GM23338 (cell line): ENCODE results near the gene ADCY5. TPM values are rescaled to one million over a fixed set of nuclear protein-coding genes. Genes with fewer than 3 reads are reported as not detected.

Source experiments
- ATAC-seq: fragments of 200-7000 bp; cut with Tn5 transposase; 3 replicates; pipeline ENCODE4 v1.9.1; 2020
- DNase-seq: peaks from one replicate; pipeline ENCODE4 v3.0.0-alpha.2; 2015; ENCODE audit warnings: low spot score
- H2AFZ ChIP-seq: fragments of 200-600 bp; sonication (generic); 2 replicates; pipeline ENCODE4 v1.8.0; 2016; ENCODE audit warnings: antibody characterized with exemption, mild to moderate bottlenecking, moderate library complexity
- H3F3A ChIP-seq: fragments of 200-600 bp; sonication (generic); replicated peaks from 2 replicates; pipeline ENCODE4 v1.8.0; 2017; ENCODE audit warnings: antibody characterized with exemption, mixed run types, low read depth
- H3K27ac ChIP-seq: fragments of 200-600 bp; sonication (generic); 2 replicates; pipeline ENCODE4 v1.6.1; 2016; ENCODE audit warnings: low read depth
- H3K27me3 ChIP-seq: fragments of 200-600 bp; sonication (generic); 2 replicates; pipeline ENCODE4 v1.8.0; 2016; ENCODE audit warnings: mild to moderate bottlenecking, mixed run types, moderate library complexity; ENCODE audit not compliant: insufficient read depth
- H3K36me3 ChIP-seq: fragments of 200-600 bp; sonication (generic); 2 replicates; pipeline ENCODE4 v1.8.0; 2016; ENCODE audit warnings: mild to moderate bottlenecking; ENCODE audit not compliant: insufficient read depth
- H3K4me1 ChIP-seq: fragments of 200-600 bp; sonication (generic); 2 replicates; pipeline ENCODE4 v1.8.0; 2016; ENCODE audit warnings: mild to moderate bottlenecking, moderate library complexity; ENCODE audit not compliant: insufficient read depth
- H3K4me2 ChIP-seq: fragments of 200-600 bp; sonication (generic); 2 replicates; pipeline ENCODE4 v1.7.1; 2017; ENCODE audit warnings: mixed run types
- H3K4me3 ChIP-seq: fragments of 200-600 bp; sonication (generic); 2 replicates; pipeline ENCODE4 v1.6.1; 2016; ENCODE audit warnings: mixed run types
- H3K79me2 ChIP-seq: fragments of 200-600 bp; sonication (generic); replicated peaks from 2 replicates; pipeline ENCODE4 v1.8.0; 2017; ENCODE audit warnings: mild to moderate bottlenecking; ENCODE audit not compliant: insufficient read depth
- H3K9me2 ChIP-seq: fragments of 200-600 bp; sonication (generic); 2 replicates; pipeline ENCODE4 v1.8.0; 2017; ENCODE audit not compliant: insufficient read depth
- H4K20me1 ChIP-seq: fragments of 200-600 bp; sonication (generic); replicated peaks from 2 replicates; pipeline ENCODE4 v1.8.0; 2017; ENCODE audit warnings: mild to moderate bottlenecking; ENCODE audit not compliant: insufficient read depth
- H3K27ac Mint-ChIP-seq: 2 replicates; pipeline ENCODE4 v1.8.0; 2020; ENCODE audit warnings: inconsistent platforms, mild to moderate bottlenecking, moderate library complexity, mixed read lengths
- H3K27me3 Mint-ChIP-seq: 3 replicates; pipeline ENCODE4 v1.8.0; 2022; ENCODE audit warnings: low read depth, mild to moderate bottlenecking, moderate library complexity, mixed read lengths, inconsistent platforms; ENCODE audit not compliant: insufficient read depth, poor library complexity
- H3K36me3 Mint-ChIP-seq: 3 replicates; pipeline ENCODE4 v1.8.0; 2021; ENCODE audit warnings: low read depth, mild to moderate bottlenecking, inconsistent platforms, moderate library complexity, mixed read lengths
- H3K4me1 Mint-ChIP-seq: 3 replicates; pipeline ENCODE4 v1.8.0; 2020; ENCODE audit warnings: mild to moderate bottlenecking, inconsistent platforms, mixed read lengths
- H3K4me3 Mint-ChIP-seq: 3 replicates; pipeline ENCODE4 v1.8.0; 2021; ENCODE audit warnings: moderate library complexity, mild to moderate bottlenecking, inconsistent platforms, mixed read lengths
- H3K9me3 Mint-ChIP-seq: 3 replicates; pipeline ENCODE4 v1.8.0; 2020; ENCODE audit warnings: moderate library complexity, mild to moderate bottlenecking, inconsistent platforms, mixed read lengths
- CREB1 ChIP-seq: fragments of 250-450 bp; sonication (Bioruptor Pico); IDR thresholded peaks from 2 replicates; pipeline ENCODE4 v1.5.0; 2020; ENCODE audit warnings: low read depth, mild to moderate bottlenecking, moderate library complexity
- CTCF ChIP-seq, 2 experiments: fragments of 200-600 bp in 1 of 2; sonication (generic) in 1 of 2; conservative IDR thresholded peaks; 2 replicates each; pipeline versions ENCODE4 v1.5.1 to v1.6.1; 2016 to 2017; ENCODE audit warnings: antibody characterized with exemption in 2 of 2, low read depth in 2 of 2, mild to moderate bottlenecking in 2 of 2, moderate library complexity in 1 of 2
- ETS1 ChIP-seq: IDR thresholded peaks from 2 replicates; pipeline ENCODE4 v1.6.1; 2016; ENCODE audit warnings: antibody characterized with exemption
- EZH2 ChIP-seq: fragments of 200-600 bp; sonication (generic); IDR thresholded peaks from one replicate; pipeline ENCODE4 v1.8.0; 2017; ENCODE audit warnings: antibody characterized with exemption, mild to moderate bottlenecking, low read depth; ENCODE audit not compliant: unreplicated experiment
- EZH2phosphoT487 ChIP-seq: fragments of 200-600 bp; sonication (generic); IDR thresholded peaks from one replicate; pipeline ENCODE4 v1.8.1; 2018; ENCODE audit warnings: antibody characterized with exemption; ENCODE audit not compliant: unreplicated experiment
- JUNB ChIP-seq: IDR thresholded peaks from one replicate; pipeline ENCODE4 v1.6.1; 2016; ENCODE audit warnings: antibody characterized with exemption; ENCODE audit not compliant: unreplicated experiment
- NANOG ChIP-seq: IDR thresholded peaks from 2 replicates; pipeline ENCODE4 v1.6.1; 2016; ENCODE audit warnings: antibody characterized with exemption, borderline replicate concordance
- POLR2AphosphoS5 ChIP-seq: IDR thresholded peaks from 2 replicates; pipeline ENCODE4 v1.6.1; 2016; ENCODE audit warnings: antibody characterized with exemption, low read depth
- REST ChIP-seq: IDR thresholded peaks from one replicate; pipeline ENCODE4 v1.6.1; 2018; ENCODE audit warnings: antibody characterized with exemption; ENCODE audit not compliant: unreplicated experiment
- ZNF114 ChIP-seq: fragments of 250-450 bp; sonication (Bioruptor Pico); IDR thresholded peaks from 2 replicates; pipeline ENCODE4 v1.5.0; 2020; ENCODE audit warnings: mild to moderate bottlenecking, moderate library complexity
- ZNF331 ChIP-seq: fragments of 250-450 bp; sonication (Bioruptor Pico); IDR thresholded peaks from 2 replicates; pipeline ENCODE4 v1.5.0; 2020; ENCODE audit warnings: low read depth, mild to moderate bottlenecking, moderate library complexity
- ZNF462 ChIP-seq: fragments of 250-450 bp; sonication (Bioruptor Pico); IDR thresholded peaks from 2 replicates; pipeline ENCODE4 v1.5.0; 2020; ENCODE audit warnings: mild to moderate bottlenecking, moderate library complexity
- polyA plus RNA-seq: library from polyadenylated mRNA; unstranded; fragments of >200 nt; fragmentation: Nextera tagmentation; extraction: Ambion mirVana; gene quantifications from 2 replicates; pipeline ENCODE4 v1.2.1, GENCODE V29; 2016
- total RNA-seq: library from RNA; depleted of rRNA; stranded (reverse); fragments of >200 nt; shearing (Covaris generic); gene quantifications from 2 replicates; pipeline ENCODE4 v1.2.3, GENCODE V29; 2014

The ADCY5 gene
- total and polyA plus RNA-seq, 2 experiments from 2014 or later = 3.5 to 10.2 TPM

GRCh38 chr3:123271466-123272159, 177.3 kb downstream of the ADCY5 start:
- no peak overlapping the region for H3K27ac ChIP-seq
- peaks cover 9% of the 10 kb centered on the region for H3K4me1 ChIP-seq
- H2AFZ ChIP-seq = no peak overlapping the region
- H3K4me3 Mint-ChIP-seq = no peak overlapping the region
- DNase-seq (no peak), ATAC-seq (no peak)
- H3K27me3 ChIP-seq = no peaks in the 10 kb centered on the region
- H3K4me1 Mint-ChIP-seq = peaks cover 9% of the 10 kb centered on the region; the same call in 2 of the 3 replicates
- H3K4me2 ChIP-seq = no peak overlapping the region
- H3K79me2 ChIP-seq = no peaks in the 10 kb centered on the region
- H3K27ac Mint-ChIP-seq = peak overlapping the region; percentile 29; the same call in 1 of the 2 replicates
- H3K36me3 Mint-ChIP-seq = peaks cover 4% of the 10 kb centered on the region; the same call in 2 of the 3 replicates
- H3K9me2 ChIP-seq = no peaks in the 10 kb centered on the region
- H3K36me3 ChIP-seq = no peaks in the 10 kb centered on the region
- no peaks in the 10 kb centered on the region for H3F3A ChIP-seq
- H3K9me3 Mint-ChIP-seq = no peaks in the 10 kb centered on the region
- H4K20me1 ChIP-seq = no peaks in the 10 kb centered on the region
- no peaks in the 10 kb centered on the region for H3K27me3 Mint-ChIP-seq
- TF ChIP-seq ZNF331 (CRISPR knock-in tag) (no peak), ETS1 (no peak), JUNB (no peak), EZH2 (no peak), CREB1 (no peak), NANOG (no peak), ZNF462 (CRISPR knock-in tag) (no peak), ZNF114 (CRISPR knock-in tag) (no peak), EZH2phosphoT487 (no peak), POLR2AphosphoS5 (no peak), CTCF (conservative IDR thresholded peaks at IDR 0.05; ENCODE audit: low read depth in 2 of 2) (no peak), REST (no peak)
- no peak overlapping the region for H3K4me3 ChIP-seq
